HG02943 (cell line): Measurements from ENCODE around the gene C2CD3.

Source experiments
- ATAC-seq: cut with Tn5 transposase; IDR thresholded peaks from one replicate; pipeline ENCODE4 v1.9.1; 2021; ENCODE audit warnings: mild to moderate bottlenecking, low read depth, moderate library complexity; ENCODE audit not compliant: unreplicated experiment

The C2CD3 gene

DNA sequence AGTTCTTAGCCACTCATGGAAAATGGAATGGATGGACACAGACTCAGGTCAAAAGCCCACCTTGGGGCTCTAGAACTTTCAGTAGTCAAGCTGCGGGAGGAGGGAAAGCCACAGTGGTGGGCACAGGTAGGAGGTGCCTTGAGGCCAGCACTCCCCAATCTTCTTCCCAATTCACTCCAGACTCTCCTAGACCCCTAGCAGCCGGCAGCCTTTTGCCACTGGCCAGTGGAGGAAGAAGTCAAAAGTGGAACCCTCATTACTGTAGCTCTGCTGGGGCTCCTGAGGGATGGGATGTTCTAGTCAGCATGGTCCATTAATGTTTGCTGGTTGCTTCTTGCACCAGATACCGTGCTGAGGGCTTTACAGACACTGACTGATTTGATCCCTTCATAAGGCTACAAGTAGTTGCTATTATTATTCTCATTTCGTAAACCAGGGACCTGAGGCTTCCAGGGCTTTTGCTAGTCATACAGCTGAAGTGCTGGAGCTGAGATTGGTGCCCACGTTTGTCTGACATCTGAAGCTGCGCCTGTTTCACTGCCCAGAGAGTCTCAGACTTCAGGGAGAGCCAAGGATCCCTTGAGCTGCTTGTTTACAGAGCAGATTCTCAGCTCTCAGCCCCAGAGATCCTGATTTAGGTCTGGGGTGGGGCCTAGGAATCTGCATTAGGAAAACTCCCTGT is 163.0 kb downstream of the C2CD3 start:
- ATAC-seq, result no peak

DNA sequence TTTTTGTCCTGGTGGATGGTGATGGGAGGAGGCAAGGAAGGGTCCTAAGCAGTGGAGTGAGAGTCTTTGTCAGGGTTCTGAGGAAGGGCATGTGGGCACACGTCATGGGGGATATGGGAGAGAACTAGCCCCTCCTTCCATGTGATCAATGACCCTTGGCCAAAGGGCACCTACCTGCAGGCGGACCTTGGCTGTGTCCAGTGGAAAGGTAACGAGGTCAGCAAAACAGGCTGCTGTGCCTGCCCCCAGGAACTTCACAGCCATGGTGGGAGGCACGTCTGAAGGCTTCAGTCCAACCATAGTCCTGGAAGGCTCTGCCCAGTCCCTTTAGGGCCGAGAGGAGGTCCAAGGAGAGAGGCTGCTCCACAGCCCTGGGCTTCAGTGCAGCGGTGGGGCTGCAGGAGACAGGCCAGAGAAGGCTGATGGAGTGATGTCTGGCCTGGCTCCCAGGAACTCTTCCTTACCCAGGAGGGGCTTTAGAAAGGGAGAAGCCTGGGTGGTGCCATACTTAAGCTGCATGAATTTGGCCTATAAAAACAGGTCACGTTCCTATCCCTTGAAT is 164.0 kb downstream of the C2CD3 start:
- no peak for ATAC-seq

DNA sequence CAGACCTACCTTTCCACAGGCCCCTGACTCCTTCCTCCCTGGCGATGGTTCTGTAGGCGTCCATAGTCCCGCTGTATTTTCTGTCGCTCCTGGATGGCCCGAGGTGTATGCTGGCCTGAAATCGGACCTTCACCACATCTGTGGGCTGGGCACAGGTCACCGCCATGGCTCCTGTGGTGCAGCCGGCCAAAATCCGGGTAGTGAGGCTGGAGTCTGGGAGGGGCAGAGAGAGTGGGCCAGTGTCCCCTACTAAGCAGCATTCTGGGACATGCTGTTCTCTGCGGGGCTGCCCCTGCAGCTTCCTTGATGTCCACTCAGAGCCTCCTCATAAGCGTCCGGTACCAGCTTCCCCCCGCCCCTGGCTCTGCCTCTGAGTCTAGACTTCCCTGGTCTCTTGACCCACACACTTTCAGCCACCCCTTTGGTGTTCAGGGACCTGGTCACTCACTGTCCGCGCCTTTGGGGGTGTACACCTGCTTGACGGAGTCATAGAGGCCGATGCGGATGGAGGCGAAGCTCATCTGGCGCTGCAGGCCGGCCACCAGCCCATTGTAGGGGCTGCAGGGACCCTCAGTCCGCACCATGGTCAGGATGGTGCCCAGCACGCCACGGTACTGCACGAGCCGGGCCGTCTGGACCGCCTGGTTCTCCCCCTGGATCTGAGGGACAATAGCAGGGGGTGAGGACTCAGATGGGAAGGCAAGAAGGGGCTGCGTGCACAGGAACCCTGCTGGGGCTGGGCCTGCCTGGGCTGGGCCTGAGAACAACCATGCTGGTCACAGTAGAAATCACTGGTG is 164.9 kb downstream of the C2CD3 start:
- ATAC-seq, result no peak

GRCh38 chr11:74004759-74005615 is 165.8 kb downstream of the C2CD3 start:
- no peak for ATAC-seq

- ATAC-seq, result no peak
Observed at GRCh38 chr11:74004046-74004695, 166.6 kb downstream of the C2CD3 start.

GRCh38 chr11:74002832-74003231 is 168.0 kb downstream of the C2CD3 start:
- no peak for ATAC-seq

- ATAC-seq, result no peak
Observed at GRCh38 chr11:74001822-74002286, 168.9 kb downstream of the C2CD3 start.

DNA sequence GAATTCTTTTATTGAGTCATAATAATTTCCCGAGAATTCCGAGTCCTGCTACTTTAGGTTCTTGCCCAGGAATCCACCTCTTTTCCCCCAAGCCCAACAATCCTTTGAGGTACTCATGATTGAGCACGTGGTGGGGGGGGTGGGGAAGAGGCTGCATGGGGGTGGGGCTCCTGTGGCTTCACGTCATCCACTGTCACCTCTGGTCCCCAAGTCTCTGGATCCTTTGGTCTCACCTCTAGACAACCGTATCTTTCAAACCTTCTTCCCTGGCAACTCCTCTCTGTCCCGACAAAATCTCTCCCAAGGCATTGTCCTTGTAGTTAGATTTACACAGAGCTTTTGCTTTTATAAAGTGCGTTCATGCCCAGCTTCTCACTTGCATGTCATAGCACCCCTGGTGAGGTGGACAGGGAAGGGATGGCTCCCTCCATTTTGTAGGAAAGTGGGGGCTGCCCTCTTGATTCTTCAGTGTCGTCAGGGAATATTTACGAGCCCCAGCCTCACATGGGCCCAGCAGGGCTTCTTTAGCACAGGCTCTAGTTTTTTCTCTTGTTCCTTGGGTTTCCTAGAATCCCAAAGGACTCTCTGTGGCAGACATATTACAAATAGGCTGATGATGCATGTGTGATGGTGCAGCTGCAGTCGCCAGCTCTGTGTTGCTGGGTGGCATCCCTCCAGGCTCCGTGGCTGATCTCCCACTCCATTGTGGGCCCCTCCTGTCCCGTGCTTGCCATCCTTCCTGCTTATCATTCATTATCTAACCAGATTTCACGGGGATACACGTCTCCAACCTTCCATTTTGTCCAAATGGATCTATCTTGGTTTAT is 170.3 kb downstream of the C2CD3 start:
- no peak for ATAC-seq

- no peak for ATAC-seq
Observed at GRCh38 chr11:73999581-74000306, 171.1 kb downstream of the C2CD3 start.

GRCh38 chr11:73998846-73999575 is 171.8 kb downstream of the C2CD3 start:
- ATAC-seq, result no peak

- no peak for ATAC-seq
Observed at GRCh38 chr11:73997120-73997770, 173.6 kb downstream of the C2CD3 start.

- ATAC-seq, result no peak
Observed at GRCh38 chr11:73996161-73996747, 174.5 kb downstream of the C2CD3 start.

- no peak for ATAC-seq
Observed at GRCh38 chr11:73995731-73996130, 175.1 kb downstream of the C2CD3 start.

DNA sequence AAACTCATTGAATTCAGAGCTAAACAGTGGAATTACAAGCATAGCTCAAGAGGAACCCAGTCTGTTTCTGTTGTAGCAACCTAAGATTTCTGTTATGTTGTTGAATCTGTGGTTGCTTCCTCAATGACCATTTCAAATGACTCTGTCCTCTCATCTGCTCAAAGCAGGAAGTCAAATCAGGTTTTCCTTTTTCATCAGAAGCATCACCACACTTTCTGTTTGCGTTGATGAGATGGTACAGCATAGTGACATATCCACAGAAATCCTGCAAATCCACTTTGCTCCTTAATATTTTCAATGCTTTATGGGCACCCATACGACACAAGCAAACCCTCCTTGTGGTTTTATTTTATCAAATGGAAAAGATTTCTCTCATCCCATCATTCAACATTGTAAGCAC is 175.6 kb downstream of the C2CD3 start:
- no peak for ATAC-seq

GRCh38 chr11:73991471-73992006 is 179.3 kb downstream of the C2CD3 start:
- ATAC-seq, result no peak

GRCh38 chr11:73990730-73991129 is 180.1 kb downstream of the C2CD3 start:
- ATAC-seq, result no peak

DNA sequence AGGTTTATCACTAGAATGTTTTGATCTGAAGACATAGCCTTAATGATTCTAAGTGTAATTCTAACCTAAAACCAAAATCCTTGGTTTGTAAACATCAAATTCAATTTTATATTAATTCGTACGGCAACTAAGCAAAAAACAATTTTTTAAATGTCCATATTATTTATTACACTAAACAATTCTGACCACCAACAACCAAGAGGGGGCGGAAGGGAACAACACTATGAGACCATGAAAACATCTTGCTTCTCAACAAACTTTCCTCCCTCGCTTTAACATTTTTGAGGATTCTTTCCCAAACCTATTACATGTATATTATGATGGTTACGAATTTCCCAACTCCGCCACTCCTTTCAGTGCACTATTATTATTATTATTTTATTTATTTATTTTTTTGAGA is 181.6 kb downstream of the C2CD3 start:
- no peak for ATAC-seq
